Astrocyte of the spinal cord (primary cell): ENCODE data around the gene TMEM237.

Experiments
- DNase-seq: peaks from one replicate; pipeline ENCODE4 v3.0.0; 2011; ENCODE audit warnings: low read depth, low spot score
- H3K4me3 ChIP-seq: 2 replicates; pipeline ENCODE4 v1.5.1; 2011; ENCODE audit warnings: low read depth, mild to moderate bottlenecking, low read length, moderate library complexity
- CTCF ChIP-seq: IDR thresholded peaks from 2 replicates; pipeline ENCODE4 v1.5.1; 2012; ENCODE audit warnings: low read depth, mild to moderate bottlenecking, low read length, inconsistent platforms
- in situ Hi-C: cut with HindIII; loops from 2 replicates; pipeline ENCODE4 v1.10.0; 2017; ENCODE audit warnings: low sequenced_read_pairs

TMEM237 gene

GRCh38 chr2:201572846-201573508, 70.3 kb downstream of the TMEM237 start:
- H3K4me3 ChIP-seq, result no peak overlapping the region
- no peak for TF ChIP-seq CTCF
- in situ Hi-C loops, result no loop called here
- no peak for DNase-seq
